HepG2 (cell line): Measurements from ENCODE around the gene SCARB2. TPM values are rescaled to one million over a fixed set of nuclear protein-coding genes. Genes with fewer than 3 reads are reported as not detected.
A peak's percentile ranks its signal among the peaks of the same experiment; 100 is the strongest.

Source experiments
- ATAC-seq: fragments of 200-7000 bp; cut with Tn5 transposase; 3 replicates; pipeline ENCODE4 v1.9.1; 2020; ENCODE audit warnings: mild to moderate bottlenecking, moderate library complexity
- BruUV-seq: library from RNA; stranded (reverse); fragments of 400-500 nt; replicated peaks from 2 replicates; lab custom pipeline; 2021; lab: Mats Ljungman, UMichigan
- CTCF ChIA-PET: fragments of 300-600 bp; formaldehyde crosslinking; extraction: SDS; loops from one replicate; lab custom pipeline; 2021; ENCODE audit warnings: low total read pairs, inconsistent platforms, low intra/inter-chr PET ratio; lab: Yijun Ruan, JAX
- POLR2A ChIA-PET: fragments of 350-600 bp; sonication (Branson Sonifier 250); formaldehyde crosslinking; loops from one replicate; lab custom pipeline; 2020; ENCODE audit warnings: antibody characterized with exemption, inconsistent platforms; lab: Yijun Ruan, JAX
- DNase-seq: peaks from one replicate; pipeline ENCODE4 v3.0.0-alpha.2; 2015; ENCODE audit warnings: low spot score
- FAIRE-seq: peaks from 3 replicates; lab custom pipeline; 2011; peaks lifted over from hg19 to GRCh38; lab: Jason Lieb, UNC
- H2AFZ ChIP-seq: one replicate; pipeline ENCODE4 v1.6.1; 2011; ENCODE audit warnings: low read length, inconsistent platforms
- H3K27ac ChIP-seq: fragments of 300-600 bp; 3 replicates; pipeline ENCODE4 v1.8.0; 2011; ENCODE audit warnings: mixed run types, mild to moderate bottlenecking, mixed read lengths, low read length, inconsistent platforms; ENCODE audit not compliant: insufficient read depth; ENCODE audit errors: extremely low read length
- H3K27me3 ChIP-seq, 2 experiments: fragments of 200-600 bp in 1 of 2; 2 replicates in 1 of 2; 3 replicates in 1 of 2; pipeline versions ENCODE4 v1.6.0 to v1.8.0; 2011; ENCODE audit warnings: low read length in 2 of 2, mild to moderate bottlenecking in 2 of 2, moderate library complexity in 2 of 2, inconsistent platforms in 1 of 2; ENCODE audit not compliant: insufficient read depth in 2 of 2, control insufficient read depth in 1 of 2
- H3K36me3 ChIP-seq, 2 experiments: fragments of 200-600 bp in 1 of 2; replicated peaks in 1 of 2; 2 replicates in 1 of 2; 3 replicates in 1 of 2; pipeline versions ENCODE4 v1.5.1 to v1.8.0; 2011; ENCODE audit warnings: low read length in 2 of 2, inconsistent platforms in 1 of 2; ENCODE audit not compliant: insufficient read depth in 2 of 2, control insufficient read depth in 1 of 2
- H3K4me1 ChIP-seq: 2 replicates; pipeline ENCODE4 v1.5.1; 2012; ENCODE audit warnings: low read length, inconsistent platforms; ENCODE audit not compliant: insufficient read depth
- H3K4me2 ChIP-seq: 2 replicates; pipeline ENCODE4 v1.6.0; 2011; ENCODE audit warnings: low read depth, low read length, inconsistent platforms
- H3K4me3 ChIP-seq, 3 experiments: fragments of 200-600 bp in 1 of 3; sonication (generic), shearing (Covaris generic) in 1 of 3; replicated peaks in 1 of 3; 2 replicates each; pipeline ENCODE4 v1.5.1; 2011 to 2016; ENCODE audit warnings: low read length in 3 of 3, inconsistent platforms in 2 of 3, low read depth in 2 of 3, mild to moderate bottlenecking in 2 of 3, control low read depth in 1 of 3, mixed read lengths in 1 of 3; ENCODE audit not compliant: insufficient read depth in 1 of 3
- H3K79me2 ChIP-seq: one replicate; pipeline ENCODE4 v1.6.1; 2011; ENCODE audit warnings: low read length, inconsistent platforms; ENCODE audit not compliant: insufficient read depth
- H3K9ac ChIP-seq: 2 replicates; pipeline ENCODE4 v1.6.0; 2011; ENCODE audit warnings: mild to moderate bottlenecking, low read depth, low read length, inconsistent platforms; ENCODE audit not compliant: insufficient read depth
- H3K9me3 ChIP-seq: 2 replicates; pipeline ENCODE4 v1.5.1; 2012; ENCODE audit warnings: mild to moderate bottlenecking, low read length
- H4K20me1 ChIP-seq: 2 replicates; pipeline ENCODE4 v1.6.0; 2011; ENCODE audit warnings: inconsistent platforms, mild to moderate bottlenecking, low read length, moderate library complexity; ENCODE audit not compliant: insufficient read depth
- ARID3A ChIP-seq: IDR thresholded peaks from 2 replicates; pipeline ENCODE4 v1.6.1; 2012; ENCODE audit warnings: low read depth, low read length, improper control_type of control experiment
- CBFB ChIP-seq: sonication (generic); formaldehyde crosslinking; IDR thresholded peaks from 2 replicates; pipeline ENCODE4 v1.4.0; 2020; ENCODE audit warnings: missing genetic modification reagents
- CBX2 ChIP-seq, 2 experiments: fragments of 200-600 bp in 1 of 2; sonication (generic); formaldehyde crosslinking in 1 of 2; IDR thresholded peaks; 2 replicates each; pipeline versions ENCODE4 v1.7.0 to v1.8.1; 2018 to 2022; ENCODE audit warnings: low read depth in 2 of 2, low read length in 1 of 2, mild to moderate bottlenecking in 1 of 2, missing genetic modification reagents in 1 of 2
- GABPA ChIP-seq, 2 experiments: IDR thresholded peaks; 2 replicates each; pipeline ENCODE4 v1.6.1; 2011 to 2016; ENCODE audit warnings: low read depth in 2 of 2, low read length in 1 of 2, missing biosample characterization in 1 of 2, missing genetic modification characterization in 1 of 2
- GZF1 ChIP-seq: sonication (generic); formaldehyde crosslinking; IDR thresholded peaks from 2 replicates; pipeline ENCODE4 v1.5.1; 2020; ENCODE audit warnings: mild to moderate bottlenecking, missing genetic modification reagents
- HMG20B ChIP-seq: conservative IDR thresholded peaks from 2 replicates; pipeline ENCODE4 v1.6.1; 2016; ENCODE audit warnings: missing genetic modification reagents, missing compliant biosample characterization
- MAX ChIP-seq: IDR thresholded peaks from 2 replicates; pipeline ENCODE4 v1.6.1; 2012; ENCODE audit warnings: inconsistent platforms
- NFATC3 ChIP-seq: sonication (generic); formaldehyde crosslinking; IDR thresholded peaks from 2 replicates; pipeline ENCODE4 v1.5.1; 2020; ENCODE audit warnings: mild to moderate bottlenecking, missing genetic modification reagents
- NFE2L2 ChIP-seq: fragments of 150-350 bp; IDR thresholded peaks from 2 replicates; pipeline ENCODE4 v1.6.1; 2014; ENCODE audit warnings: low read length
- TSC22D2 ChIP-seq: sonication (generic); formaldehyde crosslinking; IDR thresholded peaks from 2 replicates; pipeline ENCODE4 v1.5.1; 2020; ENCODE audit warnings: missing genetic modification reagents, mild to moderate bottlenecking, borderline replicate concordance
- WGBS: methylation state at CpG from one replicate; pipeline ENCODE4 v1.1.6; 2017; ENCODE audit warnings: low lambda C conversion rate; 5-methylcytosine and 5-hydroxymethylcytosine counted together
- in situ Hi-C: cut with HindIII; loops from 2 replicates; pipeline ENCODE4 v1.10.0; 2017; ENCODE audit warnings: low pct_unique_long_range_greater_than_20kb; ENCODE audit not compliant: extremely low pct_ligation_motif_present
- intact Hi-C: fragments of 100-400 bp; cut with micrococcal nuclease; formaldehyde crosslinking; loops from one replicate; pipeline ENCODE4 v1.10.0; 2022; ENCODE audit not compliant: unreplicated experiment
- polyA plus RNA-seq, 8 experiments: library from polyadenylated mRNA; depleted of rRNA in 3 of 8; stranded (reverse) in 7 of 8; unstranded in 1 of 8; fragments of >200 nt; fragmentation: Illumina TruSeq in 4 of 8; extraction: Trizol in 4 of 8; gene quantifications; 2 replicates each; pipeline versions ENCODE4 v1.2.1 to v1.2.3, GENCODE V29; 2011 to 2016; ENCODE audit warnings: low read depth in 4 of 8, missing spikeins in 1 of 8, mixed read lengths in 1 of 8; ENCODE audit not compliant: insufficient read depth in 1 of 8
- total RNA-seq, 5 experiments: library from RNA; depleted of rRNA; stranded (reverse); fragments of >200 nt; fragmentation: Illumina TruSeq; extraction: Trizol; gene quantifications; 2 replicates each; pipeline ENCODE4 v1.2.3, GENCODE V29; 2016; ENCODE audit warnings: low read depth in 1 of 5

Gene SCARB2
- total and polyA plus RNA-seq, 2 of the 13 experiments (the other 11 are each of a cell fraction or from before 2014, with no cell fraction given) = 40.6 to 43.4 TPM

GRCh38 chr4:76251441-76252270 lies 38.0 kb upstream of the SCARB2 start, which contains the start of gene FAM47E (continued):
- peak; percentile 42; the same call in 1 of the 2 replicates for TF ChIP-seq TSC22D2 (CRISPR knock-in tag)

- H3K9me3 ChIP-seq = no peaks in the 10 kb centered on the region
- FAIRE-seq = no peak
- POLR2A ChIA-PET = interaction anchor here (1.0 kb wide), 1 partner anchor 55 kb away, joined by 4 read pairs; no protein-coding TSS in a partner anchor
- no peaks in the 10 kb centered on the region for H4K20me1 ChIP-seq
- in situ Hi-C loops = loop anchor here (10.0 kb wide), 1 partner anchor 124 kb away; no protein-coding TSS in a partner anchor
- no TSS peak for BruUV-seq
- H3K27me3 ChIP-seq = no peaks in the 10 kb centered on the region; a peak in 1 of 5 replicates
- intact Hi-C loops = loop anchor here (1.0 to 2.0 kb wide), 3 partner anchors 58 to 127 kb away; no protein-coding TSS in a partner anchor
- DNase-seq = no peak
- WGBS = 3% methylated on average over 6 of the region's 6 CpGs
- TF ChIP-seq GZF1 (CRISPR knock-in tag) (0 out of 2 replicates have a peak, but pooled peaks have one; percentile 0), NFATC3 (no peak), NFE2L2 (no peak), CBFB (CRISPR knock-in tag) (no peak), GABPA (IDR thresholded peaks at IDR 0.05; ENCODE audit: low read depth, low read length) (no peak), GABPA (CRISPR knock-in tag; IDR thresholded peaks at IDR 0.05; ENCODE audit: low read depth) (no peak), MAX (peak; percentile 21; the same call in 1 of the 2 replicates), CBX2 (IDR thresholded peaks at IDR 0.05; ENCODE audit: low read depth, low read length) (peak; percentile 97), CBX2 (CRISPR knock-in tag; IDR thresholded peaks at IDR 0.05; ENCODE audit: low read depth) (no peak), ARID3A (no peak), HMG20B (CRISPR knock-in tag) (no peak)
- TF ChIP-seq, all 625 proteins: peak for 3
- H3K4me1 ChIP-seq = peaks cover 12% of the 10 kb centered on the region
- H3K9ac ChIP-seq = peak overlapping the region; percentile 46; the same call in 1 of the 2 replicates
- H3K4me2 ChIP-seq = peak overlapping the region; percentile 86
- H3K79me2 ChIP-seq = no peaks in the 10 kb centered on the region
- no peaks in the 10 kb centered on the region for H3K36me3 ChIP-seq
- H2AFZ ChIP-seq = peak overlapping the region; percentile 79
- CTCF ChIA-PET = interaction anchor here (3.0 kb wide), 1 partner anchor 127 kb away, joined by 28 read pairs; no protein-coding TSS in a partner anchor
- 0 out of 3 replicates have a peak, but pooled peaks have one; percentile 6 for ATAC-seq
- peak overlapping the region; percentile 39 to 69 (median 51) for H3K4me3 ChIP-seq
- no peak overlapping the region for H3K27ac ChIP-seq
Observed at GRCh38 chr4:76250962-76251361, 37.3 kb upstream of the SCARB2 start.
